HG02981 (cell line): ENCODE results near the gene EBF4.
A peak's percentile ranks its signal among the peaks of the same experiment; 100 is the strongest.

Source experiments
- ATAC-seq: cut with Tn5 transposase; IDR thresholded peaks from one replicate; pipeline ENCODE4 v1.9.1; 2021; ENCODE audit warnings: mild to moderate bottlenecking, moderate library complexity; ENCODE audit not compliant: unreplicated experiment

Gene EBF4, protein sequence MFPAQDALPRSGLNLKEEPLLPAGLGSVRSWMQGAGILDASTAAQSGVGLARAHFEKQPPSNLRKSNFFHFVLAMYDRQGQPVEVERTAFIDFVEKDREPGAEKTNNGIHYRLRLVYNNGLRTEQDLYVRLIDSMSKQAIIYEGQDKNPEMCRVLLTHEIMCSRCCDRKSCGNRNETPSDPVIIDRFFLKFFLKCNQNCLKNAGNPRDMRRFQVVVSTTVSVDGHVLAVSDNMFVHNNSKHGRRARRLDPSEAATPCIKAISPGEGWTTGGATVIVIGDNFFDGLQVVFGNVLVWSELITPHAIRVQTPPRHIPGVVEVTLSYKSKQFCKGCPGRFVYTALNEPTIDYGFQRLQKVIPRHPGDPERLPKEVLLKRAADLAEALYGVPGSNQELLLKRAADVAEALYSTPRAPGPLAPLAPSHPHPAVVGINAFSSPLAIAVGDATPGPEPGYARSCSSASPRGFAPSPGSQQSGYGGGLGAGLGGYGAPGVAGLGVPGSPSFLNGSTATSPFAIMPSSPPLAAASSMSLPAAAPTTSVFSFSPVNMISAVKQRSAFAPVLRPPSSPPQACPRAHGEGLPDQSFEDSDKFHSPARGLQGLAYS

DNA sequence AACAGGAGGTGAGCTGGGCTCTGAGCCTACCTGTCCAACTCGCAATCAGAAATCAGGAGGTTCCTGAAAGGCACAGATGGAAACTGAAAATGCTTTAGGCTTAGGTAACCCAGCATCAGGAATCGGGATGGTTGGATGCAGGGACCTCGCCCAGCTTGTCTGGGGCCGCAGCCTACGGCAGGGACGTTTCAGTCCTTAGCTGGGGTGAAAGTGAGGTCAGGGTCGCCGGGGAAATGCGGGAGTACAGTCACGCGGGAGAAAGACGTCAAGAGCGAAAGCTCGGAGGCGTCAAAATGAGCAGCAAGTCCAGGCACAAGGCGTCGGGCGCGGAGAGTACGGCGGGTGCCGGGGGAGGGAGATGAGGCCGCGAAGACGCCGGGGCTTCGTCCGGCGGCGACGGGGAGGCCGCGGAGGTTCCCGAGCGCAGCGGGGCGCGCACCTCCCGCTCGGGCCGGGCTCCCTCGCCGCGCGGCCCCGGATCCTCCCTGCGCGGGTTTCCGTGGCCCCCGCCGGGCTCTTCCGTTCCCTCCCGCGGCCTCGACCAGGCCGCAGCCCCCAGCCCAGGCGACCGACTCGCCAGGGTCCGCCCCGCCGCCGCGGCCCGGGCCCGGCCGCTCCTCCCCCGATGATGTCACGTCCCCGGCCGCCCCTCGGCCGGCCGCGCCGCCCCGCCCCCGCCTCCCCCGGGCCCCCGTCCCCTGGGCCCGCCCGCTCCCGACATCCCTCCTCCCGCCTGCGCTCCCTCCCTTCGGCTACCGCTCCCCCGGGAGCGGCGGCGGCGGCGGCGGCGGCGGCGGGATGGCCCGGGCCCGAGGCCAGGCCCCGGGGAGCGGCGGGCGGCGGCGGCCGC lies at the start of gene EBF4:
TSS of gene EBF4 (plus strand) at position 745 of the 850 bp plus-strand sequence. CDS start 866 bp downstream, outside the sequence.
- ATAC-seq = no peak

DNA sequence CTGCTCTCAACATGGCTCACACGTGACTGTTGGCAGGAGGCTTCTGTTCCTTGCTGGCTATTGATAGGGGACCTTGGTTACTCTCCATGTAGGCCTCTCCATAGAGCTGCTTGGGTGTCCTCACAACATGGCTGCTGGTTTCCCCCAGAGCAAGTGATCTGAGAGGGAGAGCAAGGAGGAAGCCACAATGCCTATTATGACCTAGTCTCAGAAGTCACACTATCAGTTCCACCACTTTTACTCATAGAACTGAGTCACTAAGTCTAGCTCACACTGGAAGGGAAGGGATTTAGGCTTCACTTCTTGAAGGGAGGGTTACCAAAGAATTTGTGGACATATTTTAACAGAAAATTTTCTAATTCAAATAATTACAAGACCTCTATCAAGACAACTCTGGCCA lies 48.9 kb upstream of the EBF4 start:
- no peak for ATAC-seq

- ATAC-seq = peak; percentile 88
Observed at GRCh38 chr20:2651772-2652723, 40.5 kb upstream of the EBF4 start, which contains the start of gene NOP56. Gene NOP56, plus strand, starts transcription at chr20:2652632. Its CDS starts 29 bp downstream, at chr20:2652661.

GRCh38 chr20:2652724-2653555 lies 39.6 kb upstream of the EBF4 start:
- peak; percentile 31 for ATAC-seq

- ATAC-seq = no peak
Observed at GRCh38 chr20:2653556-2654383, 38.8 kb upstream of the EBF4 start.

- ATAC-seq = no peak
Observed at GRCh38 chr20:2654384-2654822, 38.2 kb upstream of the EBF4 start.

DNA sequence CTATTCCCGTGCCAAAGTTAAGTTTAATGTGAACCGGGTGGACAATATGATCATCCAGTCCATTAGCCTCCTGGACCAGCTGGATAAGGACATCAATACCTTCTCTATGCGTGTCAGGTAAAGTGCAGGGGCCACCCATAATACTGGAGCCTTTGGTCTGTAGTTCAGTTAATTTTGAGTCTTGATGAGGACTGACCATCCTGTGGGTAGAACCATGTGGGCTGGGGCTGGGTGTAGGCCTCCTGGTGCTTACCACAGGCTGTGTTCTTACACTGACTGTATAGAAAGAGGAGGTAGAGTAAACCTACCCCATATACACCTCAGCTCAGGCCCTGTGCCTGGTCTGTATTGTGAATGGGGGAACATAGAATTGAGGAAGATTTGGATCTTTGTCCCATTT lies 37.7 kb upstream of the EBF4 start:
- no peak for ATAC-seq

- no peak for ATAC-seq
Observed at GRCh38 chr20:2655331-2656116, 37.1 kb upstream of the EBF4 start.

GRCh38 chr20:2656471-2657117 lies 36.0 kb upstream of the EBF4 start:
- ATAC-seq = no peak

DNA sequence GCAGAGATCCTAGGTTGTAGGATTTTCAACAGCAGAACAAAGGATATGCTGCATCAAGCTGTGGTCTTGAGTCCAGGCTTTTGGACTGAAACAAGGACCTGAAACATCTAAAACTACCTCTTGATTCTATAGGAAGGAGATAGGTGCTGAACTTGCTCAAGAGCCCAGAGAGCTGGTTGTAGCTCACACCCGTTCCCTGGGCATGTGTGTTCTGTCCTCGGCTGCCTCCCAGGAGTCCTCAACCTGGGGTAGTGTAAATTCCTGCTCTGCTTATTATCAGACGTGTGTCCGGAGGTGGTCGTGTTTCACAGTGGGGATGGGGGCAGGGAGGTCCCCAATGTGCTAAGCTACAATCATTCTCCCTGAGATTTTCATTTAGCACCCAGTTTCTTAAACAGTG lies 35.3 kb upstream of the EBF4 start:
- ATAC-seq = no peak

DNA sequence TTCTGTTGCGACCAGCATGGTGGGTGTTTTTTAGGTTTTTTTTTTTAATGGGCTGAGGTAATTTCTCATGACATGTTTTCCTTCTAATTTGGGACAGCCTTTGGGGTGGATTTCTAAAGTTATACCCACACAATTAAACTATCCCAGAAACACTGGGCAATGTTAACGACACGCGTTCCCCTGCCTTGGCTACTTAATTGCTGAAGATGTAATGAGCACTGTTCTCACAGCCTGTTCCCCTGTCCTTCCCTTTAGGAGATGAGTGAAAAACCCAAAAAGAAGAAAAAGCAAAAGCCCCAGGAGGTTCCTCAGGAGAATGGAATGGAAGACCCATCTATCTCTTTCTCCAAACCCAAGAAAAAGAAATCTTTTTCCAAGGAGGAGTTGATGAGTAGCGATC lies 34.9 kb upstream of the EBF4 start:
- no peak for ATAC-seq

DNA sequence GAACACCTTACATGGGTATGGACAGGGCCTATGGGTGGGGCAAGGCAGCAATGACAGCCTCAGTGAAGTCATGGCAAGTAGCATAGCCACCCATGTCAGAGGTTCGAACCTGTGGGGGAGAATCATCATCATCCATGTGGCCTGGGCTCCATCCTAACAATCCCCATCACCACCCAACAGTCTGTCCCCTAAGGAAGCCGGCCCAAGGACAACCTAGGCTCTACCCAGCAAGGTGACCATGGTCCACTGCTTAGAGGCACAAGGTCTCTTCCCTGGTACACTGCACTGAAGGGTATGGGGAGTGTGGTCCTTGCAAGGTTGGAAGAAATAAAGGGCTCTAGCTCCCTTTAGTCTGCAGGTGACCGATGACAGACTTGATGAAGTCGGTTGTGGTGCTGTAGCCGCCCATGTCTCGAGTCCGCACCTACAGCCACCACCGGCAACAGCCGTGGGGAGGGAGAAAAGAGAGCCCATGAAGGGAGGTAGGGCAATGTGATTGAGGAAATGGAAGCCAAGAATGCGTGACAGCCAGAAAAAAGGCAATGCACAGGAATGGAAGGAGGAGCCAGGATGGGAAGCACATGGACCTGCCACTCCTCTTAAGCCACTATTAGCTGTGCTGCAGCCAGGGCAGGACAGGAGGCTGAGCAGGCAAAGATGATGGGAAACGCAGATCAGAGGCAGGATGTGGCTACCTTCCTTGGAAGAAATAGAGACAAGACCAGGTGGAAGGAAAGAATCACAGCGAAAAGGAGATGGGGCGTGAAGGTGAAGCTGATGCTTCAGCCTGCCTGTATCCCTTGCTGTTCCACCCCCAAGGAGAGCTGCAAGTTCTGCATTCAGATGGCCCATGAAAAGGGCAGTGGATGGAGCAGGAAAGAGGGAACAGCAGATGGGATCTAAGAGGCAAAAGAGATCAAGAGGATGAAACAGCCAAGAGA lies 33.9 kb upstream of the EBF4 start:
- ATAC-seq = no peak

- no peak for ATAC-seq
Observed at GRCh38 chr20:2659547-2659946, 33.0 kb upstream of the EBF4 start.

DNA sequence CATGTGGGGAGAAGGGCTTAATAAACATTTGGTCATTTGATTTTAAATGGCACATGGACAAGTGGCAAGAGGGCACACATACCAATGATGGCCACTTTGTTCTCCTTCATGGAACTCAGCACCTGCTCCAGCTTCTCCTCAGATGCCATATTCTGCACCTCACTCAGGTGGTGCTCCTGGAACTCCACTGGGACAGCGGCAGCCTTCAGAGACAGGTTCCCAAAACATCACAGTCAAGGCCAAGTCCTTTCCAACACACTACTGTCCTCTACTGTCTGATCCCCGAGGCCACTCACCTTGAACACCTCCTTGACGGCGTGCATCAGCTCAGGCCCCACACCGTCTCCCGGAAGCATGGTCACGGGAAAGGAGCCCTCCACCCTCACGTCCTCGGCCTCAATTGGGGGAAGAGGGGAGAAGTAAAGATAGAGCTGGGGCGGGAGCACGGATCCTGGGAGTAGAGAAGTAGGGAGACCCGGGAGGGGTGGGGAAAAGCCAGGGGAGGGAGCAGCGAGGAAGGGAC lies 29.2 kb upstream of the EBF4 start:
- ATAC-seq = no peak

DNA sequence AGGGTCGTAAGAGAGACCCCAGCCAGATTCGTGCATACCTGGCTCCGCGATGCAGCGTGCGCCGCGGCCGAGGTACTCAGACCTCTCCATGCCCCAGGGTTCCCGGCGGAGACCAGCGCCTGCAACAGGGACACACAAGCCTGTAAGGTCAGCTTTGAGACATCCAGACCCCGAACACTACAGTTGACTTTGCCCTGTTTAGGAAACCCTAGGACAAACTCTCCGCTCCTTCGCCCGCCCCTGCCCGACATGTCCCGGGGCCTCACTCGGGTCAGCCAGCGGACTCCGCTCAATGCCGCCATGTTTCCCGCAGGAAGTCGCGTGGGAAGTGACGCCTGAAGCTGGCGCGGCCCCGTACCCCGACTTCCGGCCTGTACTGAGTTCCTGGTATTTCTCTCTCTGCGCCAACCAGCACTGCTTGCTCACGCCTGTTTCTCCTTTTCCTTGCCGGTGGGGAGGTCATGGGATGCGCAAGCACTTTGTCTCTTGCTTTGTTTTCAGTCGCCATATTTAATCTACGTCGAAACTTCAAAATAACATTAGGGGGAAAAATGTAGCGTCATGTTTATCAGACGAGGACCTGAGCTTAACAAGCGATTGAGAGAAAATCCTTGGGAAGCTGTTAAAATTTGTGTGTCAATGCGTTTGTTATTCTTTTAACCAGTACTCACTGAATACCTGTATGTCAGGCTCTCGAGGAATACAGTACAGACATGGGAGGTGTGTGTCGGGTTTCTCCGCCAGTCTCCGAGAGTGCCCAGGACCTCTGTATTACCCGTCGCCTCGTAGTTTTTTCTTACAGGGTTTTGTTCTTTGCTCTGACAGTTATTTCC lies 28.5 kb upstream of the EBF4 start, which contains the start of gene IDH3B:
TSS of gene IDH3B (minus strand) at position 330 of the 833 bp plus-strand sequence. CDS start at position 302, 28 bp downstream.
- peak; percentile 84 for ATAC-seq
